HG03342 (cell line): ENCODE data around the gene CIP2A.

ENCODE experiments used
- ATAC-seq: cut with Tn5 transposase; IDR thresholded peaks from one replicate; pipeline ENCODE4 v1.9.1; 2021; ENCODE audit warnings: mild to moderate bottlenecking, moderate library complexity; ENCODE audit not compliant: unreplicated experiment

Gene CIP2A

DNA sequence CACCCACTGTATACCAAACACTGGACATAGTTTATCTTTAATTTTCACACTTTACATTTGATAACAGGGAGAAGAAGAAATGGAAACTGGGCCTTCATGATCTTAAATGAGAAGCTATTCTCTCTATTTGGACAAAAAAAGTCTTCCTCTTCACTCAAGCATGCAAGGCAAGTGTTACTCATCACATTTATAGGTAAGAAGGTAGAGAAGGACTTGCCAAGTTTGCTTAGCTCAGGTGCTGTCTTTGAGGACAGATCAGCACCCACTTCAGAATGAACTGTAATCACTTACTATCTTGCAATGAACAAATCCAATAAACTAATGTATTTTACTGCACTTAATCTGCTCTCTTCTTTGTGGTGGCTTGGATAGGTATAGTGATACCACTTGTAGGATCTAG, 77.7 kb downstream of the CIP2A start:
- ATAC-seq = no peak

DNA sequence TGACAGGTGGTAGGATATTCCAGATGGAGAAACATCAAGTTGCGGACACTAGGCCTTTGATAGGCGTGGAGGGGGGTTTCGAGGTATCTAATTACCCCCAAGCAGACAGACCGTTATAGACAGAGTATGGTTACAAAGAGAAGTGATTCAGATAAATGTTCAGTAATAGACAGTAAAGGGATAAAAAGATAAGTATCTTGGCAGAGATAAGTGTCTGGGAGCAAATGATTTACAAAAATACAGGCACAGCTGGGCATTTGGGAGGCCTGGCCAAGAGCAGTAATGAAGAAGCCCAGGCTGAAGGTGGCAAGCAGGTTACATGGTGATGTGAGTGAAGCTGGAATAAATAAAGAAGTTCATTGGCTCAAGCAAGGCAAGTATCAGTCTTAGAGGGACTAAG, 78.2 kb downstream of the CIP2A start:
- ATAC-seq = no peak

DNA sequence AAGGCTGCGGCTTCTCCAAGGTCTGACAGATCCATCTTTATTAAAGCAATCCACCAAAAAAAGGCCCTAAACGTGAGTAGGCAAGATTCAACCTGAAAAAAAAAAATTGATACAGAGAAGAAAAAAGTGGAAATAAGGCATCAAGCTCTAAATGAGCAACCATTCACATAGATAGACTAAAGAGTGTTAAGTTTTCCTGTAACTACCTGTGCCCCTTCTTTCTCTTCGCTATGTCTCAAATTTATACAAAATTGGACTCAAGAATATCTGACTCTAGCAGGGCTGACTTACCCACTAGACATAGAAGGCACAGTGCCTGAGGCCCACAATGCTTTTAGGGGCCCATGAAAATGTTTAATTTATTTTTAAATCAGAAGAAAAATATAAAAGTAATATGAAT, 78.7 kb downstream of the CIP2A start, which contains the start of gene MYH15:
Gene MYH15, minus strand, starts transcription at position 101 of the 400 bp plus-strand sequence. Its CDS starts 66 bp downstream, at position 35.
- no peak for ATAC-seq

DNA sequence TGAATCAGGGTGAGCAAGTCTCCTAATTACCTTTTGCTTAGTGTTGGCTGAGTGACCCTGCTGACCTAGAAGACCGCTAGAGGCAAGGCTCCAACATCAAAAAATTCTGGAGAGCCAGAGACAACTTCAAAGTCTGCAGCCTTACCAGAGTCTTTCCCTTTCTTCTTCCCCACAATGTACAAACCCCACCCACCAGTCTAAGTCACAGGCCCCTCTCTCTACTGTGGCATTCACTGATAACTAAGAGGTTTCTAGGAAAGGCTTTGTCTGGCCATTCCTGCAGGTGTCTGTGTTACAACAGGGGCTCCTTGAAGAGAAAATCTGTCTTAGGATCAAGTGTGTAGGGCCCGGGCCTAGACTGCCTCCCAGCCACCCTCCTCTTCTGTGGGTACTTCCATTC, 79.4 kb downstream of the CIP2A start:
- no peak for ATAC-seq

DNA sequence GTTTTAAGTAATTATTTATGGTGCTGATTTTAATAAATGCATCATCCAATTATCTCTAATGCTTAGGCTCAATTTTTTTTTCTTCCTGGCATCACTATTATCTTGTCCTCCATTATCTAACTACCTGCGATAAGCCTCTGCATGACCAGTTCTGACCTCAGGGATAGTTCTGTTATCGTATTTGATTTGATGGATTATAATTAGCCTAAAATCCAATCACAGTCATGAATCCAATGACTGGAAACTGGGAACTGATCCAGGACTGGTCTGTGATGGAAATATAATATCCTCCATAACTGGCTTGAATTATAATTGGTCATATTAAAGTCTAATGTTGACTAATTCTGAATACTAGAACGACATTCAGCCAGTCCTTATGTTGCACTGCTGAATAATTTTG, 80.0 kb downstream of the CIP2A start:
- no peak for ATAC-seq

DNA sequence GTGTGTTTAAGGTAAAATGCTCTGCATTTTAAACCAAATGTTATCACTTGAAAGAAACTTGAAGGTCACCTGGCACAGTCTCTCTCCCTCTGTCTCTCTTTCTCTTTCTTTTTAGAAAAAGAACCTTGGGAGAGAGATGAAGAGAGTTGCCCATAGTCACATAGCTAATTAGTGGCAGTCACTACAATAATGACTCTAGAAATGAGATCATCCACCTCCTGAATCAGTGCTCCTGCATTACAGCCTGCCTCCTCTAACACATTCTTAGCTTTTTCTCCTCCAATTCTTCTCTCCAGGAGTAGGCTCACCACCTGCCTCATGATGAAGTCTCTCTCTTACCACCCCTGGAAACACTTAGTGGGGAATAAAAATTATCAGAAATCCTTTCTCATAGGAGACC, 81.3 kb downstream of the CIP2A start:
- no peak for ATAC-seq

DNA sequence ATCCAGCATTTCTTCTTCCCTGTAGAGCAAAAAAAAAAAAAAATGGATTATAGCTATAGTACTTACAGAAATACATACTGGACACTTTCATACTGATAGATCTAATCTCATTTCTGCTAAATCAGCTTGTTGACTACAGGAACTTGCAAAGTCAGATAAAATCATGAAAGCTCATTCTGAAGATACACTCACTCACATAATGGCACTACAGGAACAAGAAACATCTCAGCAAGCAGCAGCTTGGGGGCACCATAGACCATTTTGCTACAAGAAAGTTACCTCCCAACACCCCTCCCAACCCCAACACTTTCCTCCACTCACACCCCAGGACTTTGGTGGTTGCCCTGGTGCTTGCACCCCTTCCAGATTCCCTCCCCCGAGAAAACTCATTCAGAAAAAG, 83.4 kb downstream of the CIP2A start:
- no peak for ATAC-seq

DNA sequence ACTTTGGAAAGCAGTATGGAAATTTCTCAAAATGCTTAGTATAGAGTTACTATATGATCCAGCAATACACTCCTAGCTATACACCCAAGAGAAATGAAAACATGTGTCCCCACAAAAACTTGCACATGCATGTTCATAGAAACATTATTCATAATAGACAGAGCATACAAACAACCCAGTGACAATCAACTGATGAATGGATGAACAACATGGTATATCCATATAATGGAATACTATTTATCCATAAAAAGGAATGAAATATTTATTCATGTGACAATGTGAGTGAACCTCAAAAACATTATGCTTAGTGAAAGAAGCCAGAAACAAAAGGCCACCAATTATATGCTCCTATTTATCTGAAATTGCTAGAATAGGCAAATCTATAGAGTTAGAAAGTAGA, 85.5 kb downstream of the CIP2A start:
- no peak for ATAC-seq

DNA sequence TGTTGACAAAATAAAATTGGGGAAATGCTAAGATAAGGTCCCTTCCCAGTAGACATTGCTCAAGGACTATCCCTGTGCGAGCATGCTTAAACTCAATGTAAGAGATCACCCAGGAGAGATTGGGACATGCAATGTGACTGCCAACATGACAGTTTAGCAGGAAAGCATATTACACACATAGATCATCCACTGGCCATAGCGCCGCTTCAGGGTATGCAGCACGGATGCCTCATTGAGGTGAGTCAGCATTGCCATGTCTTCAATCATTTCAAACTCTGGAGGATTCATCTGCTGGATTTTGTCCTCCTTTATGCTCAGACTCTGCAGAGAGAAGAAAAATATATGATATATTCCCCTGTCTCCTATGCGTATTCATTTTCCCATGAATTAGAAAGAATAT, 87.7 kb downstream of the CIP2A start:
- ATAC-seq = no peak

DNA sequence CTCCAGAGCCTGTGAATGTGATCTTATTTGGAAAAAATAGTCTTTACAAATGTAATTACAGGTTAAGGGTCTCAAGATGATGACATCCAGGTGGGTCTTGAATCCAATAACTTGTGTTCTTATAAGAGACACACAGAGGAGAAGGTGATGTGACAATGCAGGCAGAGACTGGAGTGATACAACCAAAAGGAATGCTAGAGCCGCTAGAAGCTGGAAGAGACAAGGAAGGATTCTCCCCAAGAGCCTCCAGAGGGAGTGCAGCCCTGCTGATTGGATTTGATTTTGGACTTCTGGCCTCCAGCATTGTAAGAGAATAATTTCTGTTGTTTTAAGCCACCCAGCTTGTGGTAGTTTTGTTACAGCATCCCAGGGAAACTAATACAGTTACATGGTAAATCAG, 88.5 kb downstream of the CIP2A start:
- no peak for ATAC-seq
